ENCODE results near the gene SPECC1L. TPM values are rescaled to one million over a fixed set of nuclear protein-coding genes. Genes with fewer than 3 reads are reported as not detected.
"Not testable (repeated sequence)": the region's sequence is repeated elsewhere in the genome, so short reads cannot be mapped to it uniquely, and the experiment has no call there.

The SPECC1L gene
- total RNA-seq, 4 donors from 2014 or later: 65.2 to 102 (median 69.2) TPM

DNA sequence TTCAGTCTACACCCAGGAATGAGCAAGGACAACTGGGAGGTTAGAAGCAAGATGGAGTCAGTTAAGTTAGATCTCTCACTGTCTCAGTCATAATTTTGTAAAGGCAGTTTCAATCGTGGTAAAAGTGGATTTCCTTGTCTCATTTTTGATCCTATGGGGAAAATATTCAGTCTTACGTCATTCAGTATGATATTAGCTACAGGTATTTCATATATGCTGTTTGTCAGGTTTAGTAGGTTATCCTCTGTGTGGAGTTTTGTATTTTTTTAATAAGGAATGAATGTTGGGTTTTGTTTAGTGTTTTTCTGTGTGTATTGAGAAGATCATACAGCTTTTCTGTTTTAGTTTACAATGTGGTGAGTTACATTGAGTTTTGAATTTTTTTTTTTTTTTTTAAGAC is 11.8 kb downstream of the SPECC1L start:
- Histone ChIP-seq H3K27ac (no peak overlapping the region), H3K36me3 (no peaks in the 10 kb centered on the region), H3K4me1 (peaks cover 30 to 51% of the 10 kb centered on the region in 2 donors), H3K9me3 (no peaks in the 10 kb centered on the region), H3K27me3 (no peaks in the 10 kb centered on the region), H3K4me3 (replicated peaks in 1 of 3) (no peak overlapping the region)
- TF ChIP-seq, protein P1, sequence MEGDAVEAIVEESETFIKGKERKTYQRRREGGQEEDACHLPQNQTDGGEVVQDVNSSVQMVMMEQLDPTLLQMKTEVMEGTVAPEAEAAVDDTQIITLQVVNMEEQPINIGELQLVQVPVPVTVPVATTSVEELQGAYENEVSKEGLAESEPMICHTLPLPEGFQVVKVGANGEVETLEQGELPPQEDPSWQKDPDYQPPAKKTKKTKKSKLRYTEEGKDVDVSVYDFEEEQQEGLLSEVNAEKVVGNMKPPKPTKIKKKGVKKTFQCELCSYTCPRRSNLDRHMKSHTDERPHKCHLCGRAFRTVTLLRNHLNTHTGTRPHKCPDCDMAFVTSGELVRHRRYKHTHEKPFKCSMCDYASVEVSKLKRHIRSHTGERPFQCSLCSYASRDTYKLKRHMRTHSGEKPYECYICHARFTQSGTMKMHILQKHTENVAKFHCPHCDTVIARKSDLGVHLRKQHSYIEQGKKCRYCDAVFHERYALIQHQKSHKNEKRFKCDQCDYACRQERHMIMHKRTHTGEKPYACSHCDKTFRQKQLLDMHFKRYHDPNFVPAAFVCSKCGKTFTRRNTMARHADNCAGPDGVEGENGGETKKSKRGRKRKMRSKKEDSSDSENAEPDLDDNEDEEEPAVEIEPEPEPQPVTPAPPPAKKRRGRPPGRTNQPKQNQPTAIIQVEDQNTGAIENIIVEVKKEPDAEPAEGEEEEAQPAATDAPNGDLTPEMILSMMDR (IDR thresholded peaks at IDR 0.05): no peak
- TF ChIP-seq POLR2A (IDR thresholded peaks at IDR 0.05): no peak
- intact Hi-C loops (cut with DNase I): no loop called here
- DNase-seq: no peak
- 75 to 81% methylated on average over 2 of the region's 2 CpGs for WGBS, 2 donors

DNA sequence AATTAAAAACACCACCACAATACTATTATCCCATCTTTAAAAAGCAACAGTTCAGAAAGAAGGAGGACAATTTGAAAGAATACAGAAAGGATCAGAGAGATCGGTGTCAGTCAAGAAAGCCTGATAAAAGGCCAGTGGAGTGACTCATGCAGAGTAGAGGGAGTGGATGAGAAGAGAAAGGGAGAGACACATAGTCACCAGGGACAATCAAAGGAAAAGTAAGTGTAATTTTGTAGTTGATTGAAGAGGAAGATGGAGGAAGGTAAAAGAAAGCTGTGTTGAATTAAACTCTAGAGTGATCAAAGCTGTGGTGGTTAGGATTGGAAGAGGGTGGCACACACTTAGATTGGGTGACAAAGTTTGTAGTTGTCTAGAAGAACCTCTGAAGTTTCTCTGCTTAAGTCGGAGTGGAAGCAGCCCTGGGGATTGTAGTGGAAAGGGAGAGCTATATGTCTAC is 14.1 kb downstream of the SPECC1L start:
- H3K27ac ChIP-seq: peak overlapping the region; percentile 67 to 75 (median 75)
- H3K4me3 ChIP-seq (replicated peaks in 1 of 3): no peak overlapping the region
- H3K9me3 ChIP-seq: no peaks in the 10 kb centered on the region
- intact Hi-C loops (cut with DNase I): no loop called here
- H3K4me1 ChIP-seq: peaks cover 47 to 64% of the 10 kb centered on the region in 2 donors
- H3K27me3 ChIP-seq: no peaks in the 10 kb centered on the region
- TF ChIP-seq, protein P1 (IDR thresholded peaks at IDR 0.05): no peak
- no peak for TF ChIP-seq POLR2A (IDR thresholded peaks at IDR 0.05)
- no peak for DNase-seq
- H3K36me3 ChIP-seq: no peaks in the 10 kb centered on the region
- WGBS, 2 donors: 72 to 75% methylated on average over 2 of the region's 2 CpGs

DNA sequence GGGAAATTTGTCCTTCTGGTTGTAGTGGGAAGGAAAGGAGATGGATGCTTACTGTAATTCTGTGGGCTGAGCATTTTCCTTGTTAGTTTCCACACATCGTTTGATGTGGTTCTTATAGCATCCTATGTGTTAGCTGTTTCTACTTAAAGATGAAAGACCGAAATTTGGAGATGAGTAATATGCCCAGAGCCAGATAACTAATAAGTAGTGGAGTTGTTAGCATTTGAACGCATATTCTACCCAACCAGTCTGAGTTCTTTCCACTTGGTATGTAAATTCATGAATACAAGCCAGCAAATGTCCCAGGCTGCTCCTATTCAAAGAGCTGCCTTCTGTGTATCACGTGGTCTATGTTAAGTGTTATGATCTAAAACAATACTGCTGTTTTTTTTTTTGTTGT is 14.6 kb downstream of the SPECC1L start:
- H3K27me3 ChIP-seq: no peaks in the 10 kb centered on the region
- no peak overlapping the region for H3K4me3 ChIP-seq (replicated peaks in 1 of 3)
- H3K4me1 ChIP-seq: peaks cover 51 to 67% of the 10 kb centered on the region in 2 donors
- TF ChIP-seq, protein P1 (IDR thresholded peaks at IDR 0.05): no peak
- peak overlapping the region; percentile 67 to 75 (median 75) for H3K27ac ChIP-seq
- no peaks in the 10 kb centered on the region for H3K9me3 ChIP-seq
- 46 to 48% methylated on average over 4 of the region's 4 CpGs for WGBS, 2 donors
- intact Hi-C loops (cut with DNase I): no loop called here
- no peaks in the 10 kb centered on the region for H3K36me3 ChIP-seq
- no peak for DNase-seq

DNA sequence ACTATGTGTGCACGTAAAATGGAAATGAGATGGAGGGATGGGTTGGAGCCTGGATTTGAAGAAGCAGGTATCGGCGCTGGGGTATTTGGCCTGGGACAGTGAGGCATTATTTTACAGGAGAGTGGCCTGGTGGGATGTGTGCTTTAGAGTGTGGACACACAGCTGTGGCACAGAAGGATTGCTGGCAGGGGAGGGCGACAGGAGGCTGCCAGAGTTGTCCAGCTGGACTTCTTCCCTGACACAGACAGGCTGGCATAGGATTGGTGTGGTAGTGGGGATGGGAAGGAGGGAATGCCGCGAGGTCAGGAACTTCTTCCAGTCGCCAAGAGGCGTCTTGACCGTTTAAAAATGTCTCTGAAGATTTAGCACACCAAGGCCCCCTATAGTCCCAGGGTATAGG is 16.6 kb downstream of the SPECC1L start:
- Histone ChIP-seq H3K27ac (peak overlapping the region in 2 of 3 donors; percentile 81 to 88), H3K4me1 (peaks cover 66 to 74% of the 10 kb centered on the region in 2 donors)
- H3K36me3 ChIP-seq; H3K9me3 ChIP-seq; intact Hi-C loops (cut with DNase I); H3K4me3 ChIP-seq (replicated peaks in 1 of 3); H3K27me3 ChIP-seq; DNase-seq: not testable (repeated sequence)
- WGBS, 2 donors: 93 to 95% methylated on average over 3 to 4 of the region's 9 CpGs

DNA sequence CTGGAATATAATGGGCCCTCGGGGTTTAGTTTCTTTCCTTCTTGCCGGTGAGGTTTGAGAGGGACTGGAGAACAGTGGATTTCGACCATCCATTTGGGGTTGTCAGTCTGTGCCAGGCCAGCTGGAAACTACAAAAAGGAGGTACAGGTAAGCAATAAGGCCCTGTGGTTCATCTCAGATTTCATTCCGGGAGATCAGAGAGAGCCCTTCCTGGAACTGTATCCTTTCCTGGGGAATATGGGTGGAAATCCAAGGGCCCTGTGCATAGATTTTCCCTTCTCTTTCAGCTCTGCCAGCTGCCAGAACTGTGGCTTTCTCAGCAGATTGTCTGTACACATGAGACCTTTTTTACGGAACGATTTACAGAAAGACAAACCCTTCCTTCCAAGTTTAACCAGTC is 17.2 kb downstream of the SPECC1L start:
- Histone ChIP-seq H3K27ac (peak overlapping the region in 2 of 3 donors; percentile 81 to 88), H3K4me1 (peaks cover 66 to 78% of the 10 kb centered on the region in 2 donors)
- DNase-seq; H3K36me3 ChIP-seq; H3K27me3 ChIP-seq; intact Hi-C loops (cut with DNase I); H3K9me3 ChIP-seq; H3K4me3 ChIP-seq (replicated peaks in 1 of 3): not testable (repeated sequence)
- 77 to 84% methylated on average over 6 of the region's 6 CpGs for WGBS, 2 donors

DNA sequence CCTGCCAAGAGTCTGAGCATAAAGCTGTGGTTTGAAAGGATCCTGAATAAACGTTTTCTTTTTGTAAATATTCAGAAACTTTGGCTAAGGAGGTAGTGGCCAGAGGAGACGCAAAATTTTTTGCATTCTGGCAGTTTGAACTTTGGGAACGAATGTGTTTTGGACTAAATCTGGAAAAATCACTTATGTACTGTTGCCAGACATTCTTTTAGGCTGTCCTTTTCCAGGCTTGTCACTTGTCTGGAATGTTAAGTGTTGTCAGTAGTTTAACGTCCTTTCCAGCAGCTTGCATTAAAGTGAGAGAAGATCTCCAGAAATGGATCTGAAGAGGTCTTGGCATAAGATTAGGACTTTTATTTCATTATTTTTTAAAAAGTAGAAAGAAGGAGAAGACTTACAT is 18.5 kb downstream of the SPECC1L start:
- peak overlapping the region; percentile 46 to 88 (median 81) for H3K27ac ChIP-seq
- TF ChIP-seq, protein P1 (IDR thresholded peaks at IDR 0.05): no peak
- TF ChIP-seq POLR2A (IDR thresholded peaks at IDR 0.05): peak in 1 of 2 donors; percentile 9
- intact Hi-C loops (cut with DNase I): no loop called here
- H3K36me3 ChIP-seq: no peaks in the 10 kb centered on the region
- H3K9me3 ChIP-seq: no peaks in the 10 kb centered on the region
- no peaks in the 10 kb centered on the region for H3K27me3 ChIP-seq
- H3K4me1 ChIP-seq: peaks cover 70 to 79% of the 10 kb centered on the region in 2 donors
- no peak for DNase-seq
- H3K4me3 ChIP-seq (replicated peaks in 1 of 3): no peak overlapping the region
- 6 to 11% methylated on average over 4 of the region's 4 CpGs for WGBS, 2 donors
